ENCODE measurements around the gene BAIAP2.

Gene BAIAP2

DNA sequence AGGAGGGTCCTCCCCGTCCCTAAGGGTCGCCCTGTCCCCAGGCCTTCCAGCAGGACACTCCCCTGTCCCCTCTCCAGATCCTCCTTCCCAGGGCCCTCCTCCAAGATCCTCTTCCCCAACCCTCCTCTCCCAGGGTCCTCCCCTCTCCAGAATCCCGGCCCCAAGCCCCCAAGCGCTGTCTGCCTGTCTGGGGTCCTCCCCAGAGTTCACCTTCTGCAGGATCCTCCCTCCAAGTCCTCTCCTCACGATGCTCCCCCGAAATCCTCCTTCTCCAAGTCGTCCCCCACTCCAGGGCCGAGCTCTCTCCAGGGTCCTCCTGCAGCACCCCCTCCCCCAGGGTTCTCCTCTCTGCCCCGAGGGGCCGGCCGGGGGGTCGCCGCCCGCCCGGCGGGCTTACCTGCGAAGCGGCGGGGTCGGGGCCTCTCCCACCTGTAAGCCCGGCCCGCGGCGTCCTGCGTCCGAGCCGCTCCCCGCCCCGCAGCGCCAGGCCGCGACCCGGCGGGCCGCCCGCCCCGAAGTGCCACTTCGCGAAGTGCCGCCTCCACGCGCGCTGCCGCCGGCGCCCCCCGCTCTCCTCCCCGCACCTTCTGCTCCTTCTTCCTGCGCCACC lies 678 bp upstream of the BAIAP2 start:
- Histone ChIP-seq H3K27ac (peak overlapping the region in 15 of 21 experiments; percentile 8 to 75 (median 50)), H3K4me3 (peak overlapping the region; percentile 32 to 77 (median 61))

GRCh38 chr17:81035521-81036196 lies 708 bp downstream of the BAIAP2 start:
- peak overlapping the region; percentile 32 to 77 (median 61) for H3K4me3 ChIP-seq
- peak overlapping the region in 20 of 21 experiments; percentile 14 to 90 (median 62) for H3K27ac ChIP-seq

- peak overlapping the region in 17 of 21 experiments; percentile 27 to 90 (median 70) for H3K27ac ChIP-seq
- H3K4me3 ChIP-seq, result peak overlapping the region; percentile 32 to 77 (median 61)
Observed at GRCh38 chr17:81036197-81036941, 1.4 kb downstream of the BAIAP2 start.

GRCh38 chr17:81037026-81037797 lies 2.3 kb downstream of the BAIAP2 start:
- H3K4me3 ChIP-seq, result peak overlapping the region; percentile 32 to 77 (median 61)
- H3K27ac ChIP-seq, result peak overlapping the region in 16 of 21 experiments; percentile 22 to 90 (median 63)

DNA sequence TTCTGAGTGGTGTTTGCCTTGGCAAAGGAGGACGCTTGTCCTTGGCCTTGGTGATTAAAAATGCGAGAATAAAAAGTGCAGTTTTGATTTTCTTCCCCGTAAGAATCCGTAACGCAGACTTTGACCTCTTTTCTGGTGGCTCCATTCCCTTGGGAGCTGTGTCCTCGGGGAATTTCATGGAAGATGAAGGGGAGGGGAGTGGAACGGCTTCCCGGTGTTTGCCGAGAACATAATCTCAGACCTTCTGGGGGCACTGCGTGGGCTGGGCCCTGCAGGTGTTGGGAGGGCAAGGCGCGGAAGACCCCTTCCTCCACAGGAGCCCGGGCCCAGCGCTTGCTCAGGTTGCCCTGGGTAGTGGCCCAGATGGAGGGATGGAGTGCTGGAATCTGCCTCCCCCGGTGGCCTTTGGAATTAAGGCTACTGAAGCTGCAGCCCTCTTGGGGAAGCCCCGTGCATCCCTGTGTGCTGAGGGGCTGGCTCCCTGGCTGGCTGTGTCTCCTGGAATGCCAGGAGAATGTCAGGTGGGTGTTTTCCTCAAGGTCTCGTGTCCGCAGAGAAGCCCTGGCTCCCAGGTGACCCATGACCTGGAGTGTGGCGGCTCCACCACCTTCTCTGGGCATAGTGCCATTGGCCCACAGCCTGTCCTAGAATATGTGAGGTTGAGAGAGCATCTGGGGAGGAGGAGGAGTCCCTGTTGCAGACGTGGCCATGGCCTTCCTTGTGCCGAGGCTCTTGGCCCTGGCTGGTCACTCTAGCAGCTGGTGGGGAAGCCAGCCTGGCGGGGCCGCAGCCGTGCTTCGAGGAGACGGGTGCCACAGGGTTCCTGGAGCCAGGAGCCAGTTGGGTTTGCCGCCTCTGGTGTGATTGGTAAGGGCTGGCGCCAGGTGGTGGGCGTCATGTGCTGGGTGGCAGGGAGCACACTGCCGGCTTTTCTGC lies 3.1 kb downstream of the BAIAP2 start:
- Histone ChIP-seq H3K27ac (peak overlapping the region in 6 of 21 experiments; percentile 25 to 90 (median 49)), H3K4me3 (peak overlapping the region in 1 of 7 experiments; percentile 77)

DNA sequence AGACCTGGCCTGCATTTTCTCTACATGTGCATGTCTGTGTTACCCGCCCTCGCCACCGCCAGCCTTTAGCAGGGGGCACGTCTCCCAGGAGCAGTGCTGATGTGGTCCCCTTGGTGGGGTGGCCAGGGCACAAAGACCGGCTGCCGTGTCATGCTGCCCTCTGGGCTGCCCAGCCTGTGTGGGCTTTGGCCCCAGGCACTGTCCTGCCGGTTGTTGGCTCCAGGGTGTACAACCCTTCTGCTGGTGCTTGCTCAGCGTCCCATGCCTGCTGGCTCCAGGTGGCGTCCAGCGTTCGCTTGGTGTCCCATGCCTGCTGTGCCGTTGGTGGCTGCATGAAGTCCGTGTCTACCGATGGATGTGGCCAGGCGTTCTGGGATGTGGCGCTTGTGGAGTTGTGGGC lies 4.1 kb downstream of the BAIAP2 start:
- Histone ChIP-seq H3K27ac (no peak overlapping the region), H3K4me3 (no peak overlapping the region)

DNA sequence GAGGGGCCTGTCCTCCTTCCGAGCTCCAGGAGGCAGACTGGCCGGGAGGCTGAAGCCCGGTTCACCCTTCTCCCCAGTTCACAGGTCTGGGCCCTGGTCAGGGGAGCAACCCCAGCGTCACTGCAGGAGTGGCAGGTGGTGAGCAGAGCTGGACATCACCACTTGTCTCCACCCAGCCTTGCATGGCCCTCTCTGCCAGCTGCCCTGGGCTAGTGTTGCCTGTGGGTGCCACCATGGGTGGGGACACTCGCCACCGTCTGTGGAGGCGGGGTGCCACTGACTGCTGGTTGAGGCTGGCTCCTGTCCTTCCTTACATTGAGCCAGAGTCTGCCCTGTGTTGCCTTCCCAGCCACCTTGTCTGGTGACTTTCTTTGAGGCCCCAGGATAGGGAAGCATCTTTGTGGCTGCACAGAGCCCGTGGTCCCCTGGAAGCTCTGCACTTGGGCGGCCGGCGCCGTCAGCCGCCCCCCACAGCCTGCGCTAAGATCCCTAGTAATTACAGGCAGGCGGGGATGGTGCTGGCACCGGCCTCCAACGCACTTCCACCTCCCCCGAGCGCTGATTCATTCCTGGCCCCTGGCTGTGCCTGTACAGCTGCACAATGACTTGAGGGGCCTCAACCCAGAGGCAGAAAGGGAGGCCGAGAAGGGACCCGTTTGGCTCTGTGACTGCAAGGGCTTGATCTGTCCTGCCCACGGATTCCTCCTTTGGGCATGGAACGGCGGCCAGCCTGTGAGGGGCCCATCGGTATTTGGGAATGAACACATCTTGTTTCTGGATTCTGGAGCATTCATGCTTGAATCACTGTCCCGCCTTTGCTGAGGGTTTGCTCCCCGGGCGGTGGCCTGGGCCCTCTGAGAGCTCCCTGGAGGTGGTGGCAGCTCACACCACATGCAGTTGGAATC lies 5.2 kb downstream of the BAIAP2 start:
- Histone ChIP-seq H3K4me3 (no peak overlapping the region), H3K27ac (peak overlapping the region in 6 of 21 experiments; percentile 1 to 65 (median 46))

DNA sequence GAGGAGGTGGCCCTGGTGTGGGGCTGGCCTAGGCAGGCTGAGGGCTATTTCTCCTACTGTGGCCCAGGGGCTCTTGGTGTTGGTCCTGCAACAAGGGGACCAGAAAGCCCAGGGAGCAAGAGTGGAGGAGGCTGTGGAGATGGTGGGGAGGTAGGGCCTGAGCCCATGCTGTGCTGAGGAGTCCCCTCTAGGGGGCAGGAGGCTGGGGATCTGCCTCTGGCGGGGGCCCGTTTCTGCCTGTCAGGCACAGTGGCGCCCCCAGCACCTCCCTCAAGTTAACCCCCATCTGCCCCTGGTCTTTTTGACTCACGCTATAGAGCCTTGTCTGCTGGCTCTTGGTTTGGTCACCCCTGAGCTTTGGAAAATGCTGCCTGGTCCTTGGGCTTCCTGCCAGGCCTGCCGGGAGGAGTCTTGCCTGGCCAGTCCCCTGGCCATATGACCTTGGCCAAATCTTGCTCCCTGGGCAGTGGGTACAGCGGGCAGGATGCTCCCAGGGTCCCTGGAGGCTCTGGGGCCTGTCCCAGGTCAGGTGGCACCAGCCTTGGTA lies 5.9 kb downstream of the BAIAP2 start:
- Histone ChIP-seq H3K4me3 (no peak overlapping the region), H3K27ac (peak overlapping the region in 6 of 21 experiments; percentile 1 to 65 (median 46))

- H3K27ac ChIP-seq, result peak overlapping the region in 1 of 21 experiments; percentile 57
- H3K4me3 ChIP-seq, result no peak overlapping the region
Observed at GRCh38 chr17:81042606-81043005, 7.7 kb downstream of the BAIAP2 start.

- peak overlapping the region in 8 of 21 experiments; percentile 18 to 81 (median 56) for H3K27ac ChIP-seq
- no peak overlapping the region for H3K4me3 ChIP-seq
Observed at GRCh38 chr17:81043319-81043724, 8.4 kb downstream of the BAIAP2 start.

- no peak overlapping the region for H3K4me3 ChIP-seq
- H3K27ac ChIP-seq, result peak overlapping the region in 12 of 21 experiments; percentile 6 to 81 (median 52)
Observed at GRCh38 chr17:81043725-81044427, 8.9 kb downstream of the BAIAP2 start.

GRCh38 chr17:81044428-81044763 lies 9.4 kb downstream of the BAIAP2 start:
- Histone ChIP-seq H3K4me3 (no peak overlapping the region), H3K27ac (peak overlapping the region in 10 of 21 experiments; percentile 6 to 81 (median 46))

- Histone ChIP-seq H3K27ac (peak overlapping the region in 8 of 21 experiments; percentile 8 to 81 (median 46)), H3K4me3 (no peak overlapping the region)
Observed at GRCh38 chr17:81044764-81045589, 10.0 kb downstream of the BAIAP2 start.

DNA sequence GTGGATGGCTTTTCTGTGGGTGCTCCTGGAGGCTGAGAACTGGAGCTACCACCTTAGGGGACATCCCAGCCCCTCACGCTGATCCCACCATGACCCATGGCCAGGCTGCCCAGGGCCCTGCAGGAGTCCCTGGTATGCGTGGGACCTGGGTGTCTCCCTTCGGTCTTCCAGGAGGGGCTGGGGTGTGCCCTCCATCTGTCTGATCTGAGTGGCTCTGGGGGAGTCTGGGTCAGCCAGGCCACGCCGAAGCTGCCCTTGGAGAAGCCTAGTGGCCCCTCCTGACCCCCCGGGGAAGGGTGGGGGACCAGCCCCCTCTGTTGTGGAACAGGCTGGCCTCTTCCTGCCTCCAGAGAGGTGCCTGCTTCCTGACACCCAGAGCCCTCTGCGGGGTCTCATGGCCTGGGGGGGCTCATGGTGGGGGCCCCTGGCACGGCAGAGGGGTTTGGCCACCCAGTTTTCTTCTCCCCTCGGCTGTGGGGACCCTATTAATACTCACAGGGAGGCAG lies 10.7 kb downstream of the BAIAP2 start:
- no peak overlapping the region for H3K4me3 ChIP-seq
- H3K27ac ChIP-seq, result peak overlapping the region in 5 of 21 experiments; percentile 18 to 81 (median 54)

DNA sequence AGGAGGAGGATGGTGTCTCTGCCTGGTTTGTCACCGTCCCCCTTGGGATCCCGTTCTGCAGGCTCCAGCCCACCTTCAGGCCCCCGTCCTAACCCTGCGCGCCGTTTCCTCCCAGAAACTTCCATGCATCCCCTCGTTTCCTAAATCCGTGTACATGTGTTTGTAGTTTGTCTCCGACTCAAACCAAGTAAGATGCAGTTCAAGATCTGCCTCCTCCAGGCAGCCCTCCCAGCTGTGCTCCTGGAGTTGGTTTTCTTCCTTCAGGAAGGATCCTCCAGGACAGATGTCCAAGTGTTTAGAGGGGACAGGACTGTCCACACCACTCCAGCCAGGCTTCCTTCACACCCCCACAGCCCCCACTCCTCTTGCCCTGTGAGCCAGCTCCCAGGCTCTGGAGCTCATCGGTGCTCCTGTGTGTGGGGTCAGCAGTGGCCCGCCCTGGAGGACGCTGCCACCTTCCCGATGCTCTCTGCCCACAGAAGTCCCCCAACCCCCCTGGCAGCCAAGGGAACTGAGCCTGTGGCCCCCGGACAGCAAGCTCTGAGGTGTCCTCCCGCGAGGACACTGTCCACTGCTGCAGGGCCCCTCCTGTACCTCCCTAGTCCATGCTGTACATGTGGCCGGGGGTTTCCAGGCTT lies 11.3 kb downstream of the BAIAP2 start:
- Histone ChIP-seq H3K27ac (peak overlapping the region in 3 of 21 experiments; percentile 18 to 81 (median 19)), H3K4me3 (no peak overlapping the region)
